Upper lobe of left lung (tissue), 6 donors: ENCODE results near the gene MAP4K4. TPM values are rescaled to one million over a fixed set of nuclear protein-coding genes. Genes with fewer than 3 reads are reported as not detected.

ENCODE experiments used
- ATAC-seq, 2 donors: fragments of 200-7000 bp; cut with Tn5 transposase; one replicate each; pipeline ENCODE4 v1.9.1; 2022; ENCODE audit warnings: mild to moderate bottlenecking in 2 of 2, moderate library complexity in 2 of 2; ENCODE audit not compliant: low FRiP score in 2 of 2
- DNase-seq, 2 donors: peaks; one replicate each; pipeline ENCODE4 v3.0.0-alpha.2; 2019 to 2020
- H3K27ac ChIP-seq, 4 donors: fragments of 200-600 bp; sonication (generic); one replicate each; pipeline ENCODE4 v1.5.1; 2016 to 2019
- H3K27me3 ChIP-seq, 4 donors: fragments of 200-600 bp; sonication (generic); one replicate each; pipeline ENCODE4 v1.5.1; 2017 to 2019
- H3K36me3 ChIP-seq, 4 donors: fragments of 200-600 bp; sonication (generic); one replicate each; pipeline ENCODE4 v1.5.1; 2016 to 2019
- H3K4me1 ChIP-seq, 4 donors: fragments of 200-600 bp; sonication (generic); one replicate each; pipeline ENCODE4 v1.5.1; 2018 to 2019
- H3K4me3 ChIP-seq, 4 donors: fragments of 200-600 bp; sonication (generic); one replicate each; pipeline ENCODE4 v1.5.1; 2017 to 2019; ENCODE audit warnings: mild to moderate bottlenecking in 2 of 4, moderate library complexity in 1 of 4
- H3K9me3 ChIP-seq, 4 donors: fragments of 200-600 bp; sonication (generic); one replicate each; pipeline ENCODE4 v1.5.1; 2018 to 2019
- CTCF ChIP-seq, 6 experiments: fragments of 450-650 bp in 4 of 6; fragments of 200-600 bp in 2 of 6; sonication (generic) in 2 of 6; IDR thresholded peaks; one replicate each; pipeline ENCODE4 v1.5.1; 2016 to 2019; ENCODE audit warnings: antibody characterized with exemption in 6 of 6
- EP300 ChIP-seq, 4 donors: sonication (generic); formaldehyde crosslinking; IDR thresholded peaks; one replicate each; pipeline ENCODE4 v1.5.1; 2017; ENCODE audit warnings: antibody characterized with exemption in 4 of 4, control low read depth in 2 of 4
- POLR2A ChIP-seq, 4 donors: fragments of 450-650 bp; IDR thresholded peaks; one replicate each; pipeline ENCODE4 v1.5.1; 2016 to 2017; ENCODE audit warnings: antibody characterized with exemption in 4 of 4, mild to moderate bottlenecking in 2 of 4
- POLR2AphosphoS5 ChIP-seq, 2 donors: sonication (generic); formaldehyde crosslinking; IDR thresholded peaks; one replicate each; pipeline ENCODE4 v1.5.1; 2017; ENCODE audit warnings: antibody characterized with exemption in 2 of 2
- WGBS, 2 donors: methylation state at CpG; one replicate each; pipeline ENCODE4 v1.1.5; 2017 to 2018; 5-methylcytosine and 5-hydroxymethylcytosine counted together
- total RNA-seq, 6 donors: library from RNA; depleted of rRNA in 4 of 6; stranded (reverse); fragments of >200 nt in 4 of 6; gene quantifications; one replicate each; pipeline versions ENCODE4 v1.1.0 to v1.2.1, GENCODE V29; 2016 to 2021
- donor health status: DM: no; HTN: no; CAD: no; lungs with moderate emphysema.
- donor health status: DM: no; HTN: yes; CAD: no; lungs with severe emphysema.

The MAP4K4 gene
- total RNA-seq, 6 donors from 2014 or later, result 49.8 to 88.0 (median 56.4) TPM

DNA sequence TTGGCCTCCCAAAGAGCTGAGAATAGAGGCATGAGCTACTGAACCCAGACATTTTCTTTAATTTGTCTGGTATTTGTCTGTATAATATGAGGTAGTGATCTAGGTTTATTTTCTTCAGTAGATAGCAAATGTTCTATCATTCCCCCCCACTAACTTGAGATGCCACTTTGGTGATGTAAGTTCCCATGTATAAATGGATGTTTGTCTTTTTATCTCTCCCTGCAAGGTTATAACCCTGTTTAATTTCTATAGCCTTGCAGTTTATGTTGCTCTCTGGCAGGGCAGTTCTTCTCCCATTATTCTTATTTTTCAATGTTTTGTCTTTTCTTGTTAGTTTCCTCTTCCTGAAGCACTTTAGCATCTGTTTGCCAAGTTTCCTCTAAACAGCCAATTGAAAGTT is 39.1 kb upstream of the MAP4K4 start:
- no peak for ATAC-seq
- no peak for TF ChIP-seq POLR2A (IDR thresholded peaks at IDR 0.05)
- TF ChIP-seq CTCF (IDR thresholded peaks at IDR 0.05), result no peak
- no peak for TF ChIP-seq EP300 (IDR thresholded peaks at IDR 0.05)
- TF ChIP-seq POLR2AphosphoS5 (IDR thresholded peaks at IDR 0.05), result no peak

GRCh38 chr2:101665312-101665711 is 32.2 kb upstream of the MAP4K4 start:
- H3K36me3 ChIP-seq, result no peaks in the 10 kb centered on the region
- TF ChIP-seq CTCF (IDR thresholded peaks at IDR 0.05), result no peak
- TF ChIP-seq POLR2A (IDR thresholded peaks at IDR 0.05), result no peak
- no peaks in the 10 kb centered on the region for H3K27me3 ChIP-seq
- no peaks in the 10 kb centered on the region for H3K4me1 ChIP-seq
- DNase-seq (no peak), ATAC-seq (no peak)
- no peak overlapping the region for H3K4me3 ChIP-seq
- no peaks in the 10 kb centered on the region for H3K9me3 ChIP-seq
- 91 to 92% methylated on average over 8 to 10 of the region's 10 CpGs for WGBS, 2 donors
- no peak overlapping the region for H3K27ac ChIP-seq

More for the DNA sequence above, 39.1 kb upstream of the MAP4K4 start:
- no peaks in the 10 kb centered on the region for H3K27me3 ChIP-seq
- DNase-seq, result no peak
- no peak overlapping the region for H3K27ac ChIP-seq
- H3K4me3 ChIP-seq, result no peak overlapping the region
- H3K9me3 ChIP-seq, result no peaks in the 10 kb centered on the region
- no peaks in the 10 kb centered on the region for H3K36me3 ChIP-seq
- no peaks in the 10 kb centered on the region for H3K4me1 ChIP-seq

DNA sequence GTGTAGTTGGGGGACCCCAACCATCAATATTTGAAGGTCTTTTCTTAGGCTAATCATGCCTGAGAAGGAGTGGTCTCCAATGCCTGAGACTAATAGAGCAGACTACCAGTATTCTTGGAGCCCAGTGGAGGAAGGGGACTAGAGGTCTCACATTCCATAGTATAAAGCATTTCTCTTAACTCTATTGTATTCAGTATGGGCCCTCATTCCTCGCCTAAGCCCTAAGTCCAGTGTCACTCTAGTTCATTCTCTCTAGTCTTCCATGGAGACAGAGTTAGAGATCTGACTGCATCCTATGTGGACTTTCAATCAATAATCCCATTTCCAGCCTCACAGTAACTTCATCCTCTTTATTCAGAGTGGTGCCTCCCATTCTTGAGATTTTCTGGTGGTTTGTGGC is 29.7 kb upstream of the MAP4K4 start:
- TF ChIP-seq EP300 (IDR thresholded peaks at IDR 0.05), result no peak
- TF ChIP-seq POLR2AphosphoS5 (IDR thresholded peaks at IDR 0.05), result no peak
- no peak for TF ChIP-seq CTCF (IDR thresholded peaks at IDR 0.05)
- no peak for TF ChIP-seq POLR2A (IDR thresholded peaks at IDR 0.05)
- Histone ChIP-seq H3K4me3 (no peak overlapping the region), H3K4me1 (no peaks in the 10 kb centered on the region), H3K27ac (no peak overlapping the region), H3K9me3 (no peaks in the 10 kb centered on the region), H3K27me3 (no peaks in the 10 kb centered on the region), H3K36me3 (no peaks in the 10 kb centered on the region)
- no peak for DNase-seq
- 93% methylated on average over 1 of the region's 1 CpG for WGBS, 2 donors
- ATAC-seq, result no peak

- WGBS, 2 donors, result 47 to 49% methylated on average over 2 of the region's 2 CpGs
- Histone ChIP-seq H3K27ac (no peak overlapping the region), H3K9me3 (no peaks in the 10 kb centered on the region), H3K4me1 (no peaks in the 10 kb centered on the region), H3K27me3 (no peaks in the 10 kb centered on the region), H3K36me3 (no peaks in the 10 kb centered on the region), H3K4me3 (no peak overlapping the region)
- TF ChIP-seq POLR2AphosphoS5 (IDR thresholded peaks at IDR 0.05), result no peak
- TF ChIP-seq POLR2A (IDR thresholded peaks at IDR 0.05), result no peak
- TF ChIP-seq EP300 (IDR thresholded peaks at IDR 0.05), result no peak
- TF ChIP-seq CTCF (IDR thresholded peaks at IDR 0.05), result no peak
- no peak for ATAC-seq
- DNase-seq, result no peak
These were observed 25.5 kb upstream of the MAP4K4 start for GRCh38 chr2:101672047-101672446.

- no peak for ATAC-seq
- no peaks in the 10 kb centered on the region for H3K4me1 ChIP-seq
These were observed 23.6 kb upstream of the MAP4K4 start for GRCh38 chr2:101673920-101674319.

More at GRCh38 chr2:101673920-101674319, 23.6 kb upstream of the MAP4K4 start:
- no peaks in the 10 kb centered on the region for H3K9me3 ChIP-seq
- no peak for DNase-seq
- no peaks in the 10 kb centered on the region for H3K36me3 ChIP-seq
- no peak for TF ChIP-seq POLR2A (IDR thresholded peaks at IDR 0.05)
- TF ChIP-seq CTCF (IDR thresholded peaks at IDR 0.05), result no peak
- TF ChIP-seq POLR2AphosphoS5 (IDR thresholded peaks at IDR 0.05), result no peak
- TF ChIP-seq EP300 (IDR thresholded peaks at IDR 0.05), result no peak
- H3K27me3 ChIP-seq, result no peaks in the 10 kb centered on the region
- WGBS, 2 donors, result 95 to 97% methylated on average over 5 of the region's 5 CpGs
- no peak overlapping the region for H3K4me3 ChIP-seq
- no peak overlapping the region for H3K27ac ChIP-seq
